Measurements from ENCODE around the gene SMAD3. TPM values are rescaled to one million over a fixed set of nuclear protein-coding genes. Genes with fewer than 3 reads are reported as not detected.

The SMAD3 gene
- total RNA-seq, 2 experiments from 2014 or later, result 41.2 to 77.8 TPM

GRCh38 chr15:67173786-67174185 is 108.4 kb downstream of the SMAD3 start:
- Histone ChIP-seq H3K4me1 (ENCODE audit: insufficient read depth, low read length, poor library complexity, severe bottlenecking) (peaks cover 14% of the 10 kb centered on the region), H2AFZ (ENCODE audit: low read length) (no peak overlapping the region), H3K4me2 (ENCODE audit: low read length) (no peak overlapping the region), H3K27ac (ENCODE audit: low read depth, low read length, poor library complexity, severe bottlenecking) (no peak overlapping the region), H3K4me3 (ENCODE audit: low read depth, low read length, poor library complexity, severe bottlenecking) (no peak overlapping the region), H3K36me3 (ENCODE audit: insufficient read depth, low read length) (peaks cover 74% of the 10 kb centered on the region), H3K9me3 (ENCODE audit: low read length) (no peaks in the 10 kb centered on the region), H4K20me1 (ENCODE audit: insufficient read depth, low read length) (no peaks in the 10 kb centered on the region), H3K9me2 (ENCODE audit: insufficient read depth, low read length) (no peaks in the 10 kb centered on the region), H3K79me2 (ENCODE audit: insufficient read depth, low read depth, low read length) (no peaks in the 10 kb centered on the region)
- TF ChIP-seq EZH2phosphoT487 (IDR thresholded peaks at IDR 0.05; ENCODE audit: borderline replicate concordance, low read depth, low read length) (no peak), CTCF (conservative IDR thresholded peaks at IDR 0.05; ENCODE audit: low read length) (no peak)
- DNase-seq (ENCODE audit: low spot score), result no peak
- CTCF ChIA-PET (ENCODE audit: unreplicated experiment), result interaction anchor here (0.6 kb wide), 1 partner anchor 21 kb away, joined by 3 read pairs; no protein-coding TSS in a partner anchor
- no TSS peak for BruUV-seq (replicated peaks)
- POLR2A ChIA-PET, result no interaction called here
- intact Hi-C loops (cut with micrococcal nuclease; ENCODE audit: unreplicated experiment), result no loop called here

- Histone ChIP-seq H3K4me2 (ENCODE audit: low read length) (no peak overlapping the region), H3K4me1 (ENCODE audit: insufficient read depth, low read length, poor library complexity, severe bottlenecking) (peaks cover 14% of the 10 kb centered on the region), H3K36me3 (ENCODE audit: insufficient read depth, low read length) (peaks cover 69% of the 10 kb centered on the region), H3K27ac (ENCODE audit: low read depth, low read length, poor library complexity, severe bottlenecking) (no peak overlapping the region), H4K20me1 (ENCODE audit: insufficient read depth, low read length) (no peaks in the 10 kb centered on the region), H3K9me3 (ENCODE audit: low read length) (no peaks in the 10 kb centered on the region), H3K4me3 (ENCODE audit: low read depth, low read length, poor library complexity, severe bottlenecking) (no peak overlapping the region), H3K9me2 (ENCODE audit: insufficient read depth, low read length) (no peaks in the 10 kb centered on the region), H2AFZ (ENCODE audit: low read length) (no peak overlapping the region), H3K79me2 (ENCODE audit: insufficient read depth, low read depth, low read length) (no peaks in the 10 kb centered on the region)
- TF ChIP-seq EZH2phosphoT487 (IDR thresholded peaks at IDR 0.05; ENCODE audit: borderline replicate concordance, low read depth, low read length), result no peak
- TF ChIP-seq CTCF (conservative IDR thresholded peaks at IDR 0.05; ENCODE audit: low read length), result no peak
- no TSS peak for BruUV-seq (replicated peaks)
- no peak for DNase-seq (ENCODE audit: low spot score)
- intact Hi-C loops (cut with micrococcal nuclease; ENCODE audit: unreplicated experiment), result no loop called here
- CTCF ChIA-PET (ENCODE audit: unreplicated experiment), result interaction anchor here (0.6 kb wide), 1 partner anchor 20 kb away, joined by 3 read pairs; no protein-coding TSS in a partner anchor
- POLR2A ChIA-PET, result no interaction called here
Observed at GRCh38 chr15:67174446-67174845, 109.0 kb downstream of the SMAD3 start.

- Histone ChIP-seq H2AFZ (ENCODE audit: low read length) (no peak overlapping the region), H3K4me3 (ENCODE audit: low read depth, low read length, poor library complexity, severe bottlenecking) (no peak overlapping the region), H3K36me3 (ENCODE audit: insufficient read depth, low read length) (peaks cover 64% of the 10 kb centered on the region), H4K20me1 (ENCODE audit: insufficient read depth, low read length) (no peaks in the 10 kb centered on the region), H3K27ac (ENCODE audit: low read depth, low read length, poor library complexity, severe bottlenecking) (no peak overlapping the region), H3K9me2 (ENCODE audit: insufficient read depth, low read length) (no peaks in the 10 kb centered on the region), H3K4me1 (ENCODE audit: insufficient read depth, low read length, poor library complexity, severe bottlenecking) (peaks cover 14% of the 10 kb centered on the region), H3K9me3 (ENCODE audit: low read length) (no peaks in the 10 kb centered on the region), H3K4me2 (ENCODE audit: low read length) (no peak overlapping the region), H3K79me2 (ENCODE audit: insufficient read depth, low read depth, low read length) (no peaks in the 10 kb centered on the region)
- POLR2A ChIA-PET, result no interaction called here
- intact Hi-C loops (cut with micrococcal nuclease; ENCODE audit: unreplicated experiment), result loop anchor here (5.0 kb wide), 1 partner anchor 228 kb away; no protein-coding TSS in a partner anchor
- CTCF ChIA-PET (ENCODE audit: unreplicated experiment), result no interaction called here
- DNase-seq (ENCODE audit: low spot score), result peak; percentile 27
- BruUV-seq (replicated peaks), result no TSS peak
- no peak for TF ChIP-seq EZH2phosphoT487 (IDR thresholded peaks at IDR 0.05; ENCODE audit: borderline replicate concordance, low read depth, low read length)
- TF ChIP-seq CTCF (conservative IDR thresholded peaks at IDR 0.05; ENCODE audit: low read length), result no peak
Observed at GRCh38 chr15:67174864-67175573, 109.6 kb downstream of the SMAD3 start.
